HepG2 (cell line): ENCODE data around the gene POLN. TPM values are rescaled to one million over a fixed set of nuclear protein-coding genes. Genes with fewer than 3 reads are reported as not detected.

Experiments
- AHR ChIP-seq: IDR thresholded peaks from 2 replicates; pipeline ENCODE4 v1.6.1; 2018; ENCODE audit warnings: missing genetic modification reagents, missing compliant biosample characterization
- ARHGAP35 ChIP-seq: sonication (generic); formaldehyde crosslinking; IDR thresholded peaks from 2 replicates; pipeline ENCODE4 v1.9.0; 2022; ENCODE audit warnings: mild to moderate bottlenecking, inconsistent platforms, moderate library complexity, missing genetic modification reagents, borderline replicate concordance
- ARID2 ChIP-seq: sonication (generic); formaldehyde crosslinking; IDR thresholded peaks from 2 replicates; pipeline ENCODE4 v1.8.1; 2022; ENCODE audit warnings: mild to moderate bottlenecking, missing genetic modification reagents, borderline replicate concordance
- BRD4 ChIP-seq: sonication (generic); formaldehyde crosslinking; IDR thresholded peaks from 2 replicates; pipeline ENCODE4 v1.4.0; 2020; ENCODE audit warnings: missing genetic modification reagents
- CBFB ChIP-seq: sonication (generic); formaldehyde crosslinking; IDR thresholded peaks from 2 replicates; pipeline ENCODE4 v1.4.0; 2020; ENCODE audit warnings: missing genetic modification reagents
- ESRRA ChIP-seq: sonication (generic); formaldehyde crosslinking; IDR thresholded peaks from 2 replicates; pipeline ENCODE4 v1.5.1; 2020; ENCODE audit warnings: mild to moderate bottlenecking, low read depth, missing genetic modification reagents
- GLI4 ChIP-seq: sonication (generic); formaldehyde crosslinking; IDR thresholded peaks from 2 replicates; pipeline ENCODE4 v1.5.1; 2020; ENCODE audit warnings: missing genetic modification reagents, mild to moderate bottlenecking, moderate library complexity, borderline replicate concordance
- HNF4G ChIP-seq, 2 experiments: sonication (generic) in 1 of 2; formaldehyde crosslinking in 1 of 2; IDR thresholded peaks; 2 replicates each; pipeline versions ENCODE4 v1.4.0 to v1.6.1; 2011 to 2020; ENCODE audit warnings: borderline replicate concordance in 2 of 2, low read depth in 2 of 2, mild to moderate bottlenecking in 2 of 2, low read length in 1 of 2, missing genetic modification reagents in 1 of 2, moderate library complexity in 1 of 2
- HNRNPH1 ChIP-seq: fragments of 200-400 bp; formaldehyde crosslinking; optimal IDR thresholded peaks from 2 replicates; pipeline ENCODE3; 2017; ENCODE audit warnings: mild to moderate bottlenecking, low read depth, low read length
- JARID2 ChIP-seq: sonication (generic); formaldehyde crosslinking; IDR thresholded peaks from 2 replicates; pipeline ENCODE4 v1.8.1; 2023; ENCODE audit warnings: missing genetic modification reagents, inconsistent platforms; ENCODE audit not compliant: insufficient replicate concordance
- MED13 ChIP-seq: sonication (generic); formaldehyde crosslinking; IDR thresholded peaks from 2 replicates; pipeline ENCODE4 v1.5.0; 2020; ENCODE audit warnings: missing genetic modification reagents
- MEIS1 ChIP-seq: sonication (generic); formaldehyde crosslinking; IDR thresholded peaks from 2 replicates; pipeline ENCODE4 v1.9.0; 2021; ENCODE audit warnings: mild to moderate bottlenecking, missing genetic modification reagents, moderate library complexity, borderline replicate concordance
- NFKB2 ChIP-seq: sonication (generic); formaldehyde crosslinking; IDR thresholded peaks from 2 replicates; pipeline ENCODE4 v1.4.0; 2020; ENCODE audit warnings: missing genetic modification reagents, borderline replicate concordance
- NFKBIZ ChIP-seq: IDR thresholded peaks from 2 replicates; pipeline ENCODE4 v1.6.1; 2018; ENCODE audit warnings: missing genetic modification reagents, missing compliant biosample characterization
- NR2F6 ChIP-seq, 2 experiments: IDR thresholded peaks; 2 replicates each; pipeline ENCODE4 v1.6.1; 2016; ENCODE audit warnings: antibody characterized with exemption in 1 of 2, mild to moderate bottlenecking in 1 of 2
- NRL ChIP-seq: sonication (generic); formaldehyde crosslinking; IDR thresholded peaks from 2 replicates; pipeline ENCODE4 v1.5.0; 2020; ENCODE audit warnings: missing genetic modification reagents, mild to moderate bottlenecking, moderate library complexity, borderline replicate concordance
- RBAK ChIP-seq: sonication (generic); formaldehyde crosslinking; IDR thresholded peaks from 2 replicates; pipeline ENCODE4 v1.5.1; 2020; ENCODE audit warnings: mild to moderate bottlenecking, missing genetic modification reagents
- SRSF1 ChIP-seq: fragments of 200-400 bp; formaldehyde crosslinking; optimal IDR thresholded peaks from 2 replicates; pipeline ENCODE3; 2017; ENCODE audit warnings: mild to moderate bottlenecking, low read depth, low read length, moderate library complexity
- SUZ12 ChIP-seq: fragments of 150-350 bp; IDR thresholded peaks from 2 replicates; pipeline ENCODE4 v1.6.1; 2014; ENCODE audit warnings: low read depth, low read length
- ZNF205 ChIP-seq: IDR thresholded peaks from 2 replicates; pipeline ENCODE4 v1.6.1; 2018; ENCODE audit warnings: missing biosample characterization, missing genetic modification reagents
- ZNF3 ChIP-seq: IDR thresholded peaks from 2 replicates; pipeline ENCODE4 v1.7.0; 2017; ENCODE audit warnings: inconsistent platforms
- ZNF326 ChIP-seq: sonication (generic); formaldehyde crosslinking; IDR thresholded peaks from 2 replicates; pipeline ENCODE4 v1.4.0; 2020; ENCODE audit warnings: missing genetic modification reagents, borderline replicate concordance
- ZNF839 ChIP-seq: sonication (generic); formaldehyde crosslinking; IDR thresholded peaks from 2 replicates; pipeline ENCODE4 v1.4.0; 2020; ENCODE audit warnings: missing genetic modification reagents, mild to moderate bottlenecking, borderline replicate concordance
- polyA plus RNA-seq, 8 experiments: library from polyadenylated mRNA; depleted of rRNA in 3 of 8; stranded (reverse) in 7 of 8; unstranded in 1 of 8; fragments of >200 nt; fragmentation: Illumina TruSeq in 4 of 8; extraction: Trizol in 4 of 8; gene quantifications; 2 replicates each; pipeline versions ENCODE4 v1.2.1 to v1.2.3, GENCODE V29; 2011 to 2016; ENCODE audit warnings: low read depth in 4 of 8, missing spikeins in 1 of 8, mixed read lengths in 1 of 8; ENCODE audit not compliant: insufficient read depth in 1 of 8
- total RNA-seq, 5 experiments: library from RNA; depleted of rRNA; stranded (reverse); fragments of >200 nt; fragmentation: Illumina TruSeq; extraction: Trizol; gene quantifications; 2 replicates each; pipeline ENCODE4 v1.2.3, GENCODE V29; 2016; ENCODE audit warnings: low read depth in 1 of 5
- TF ChIP-seq, protein P1 (sequence below): sonication (generic); formaldehyde crosslinking; IDR thresholded peaks from 2 replicates; pipeline ENCODE4 v1.8.0; 2022; ENCODE audit warnings: low read depth, missing genetic modification reagents
- TF ChIP-seq, protein P2 (sequence below): sonication (generic); formaldehyde crosslinking; IDR thresholded peaks from 2 replicates; pipeline ENCODE4 v1.5.1; 2020; ENCODE audit warnings: missing genetic modification reagents, mild to moderate bottlenecking, borderline replicate concordance
- TF ChIP-seq, protein P3 (sequence below): sonication (generic); formaldehyde crosslinking; IDR thresholded peaks from 2 replicates; pipeline ENCODE4 v1.4.0; 2020; ENCODE audit warnings: mild to moderate bottlenecking, missing genetic modification reagents

POLN gene
- total and polyA plus RNA-seq, 2 of the 13 experiments (the other 11 are each of a cell fraction or from before 2014, with no cell fraction given) = 0.93 to 1.5 TPM

DNA sequence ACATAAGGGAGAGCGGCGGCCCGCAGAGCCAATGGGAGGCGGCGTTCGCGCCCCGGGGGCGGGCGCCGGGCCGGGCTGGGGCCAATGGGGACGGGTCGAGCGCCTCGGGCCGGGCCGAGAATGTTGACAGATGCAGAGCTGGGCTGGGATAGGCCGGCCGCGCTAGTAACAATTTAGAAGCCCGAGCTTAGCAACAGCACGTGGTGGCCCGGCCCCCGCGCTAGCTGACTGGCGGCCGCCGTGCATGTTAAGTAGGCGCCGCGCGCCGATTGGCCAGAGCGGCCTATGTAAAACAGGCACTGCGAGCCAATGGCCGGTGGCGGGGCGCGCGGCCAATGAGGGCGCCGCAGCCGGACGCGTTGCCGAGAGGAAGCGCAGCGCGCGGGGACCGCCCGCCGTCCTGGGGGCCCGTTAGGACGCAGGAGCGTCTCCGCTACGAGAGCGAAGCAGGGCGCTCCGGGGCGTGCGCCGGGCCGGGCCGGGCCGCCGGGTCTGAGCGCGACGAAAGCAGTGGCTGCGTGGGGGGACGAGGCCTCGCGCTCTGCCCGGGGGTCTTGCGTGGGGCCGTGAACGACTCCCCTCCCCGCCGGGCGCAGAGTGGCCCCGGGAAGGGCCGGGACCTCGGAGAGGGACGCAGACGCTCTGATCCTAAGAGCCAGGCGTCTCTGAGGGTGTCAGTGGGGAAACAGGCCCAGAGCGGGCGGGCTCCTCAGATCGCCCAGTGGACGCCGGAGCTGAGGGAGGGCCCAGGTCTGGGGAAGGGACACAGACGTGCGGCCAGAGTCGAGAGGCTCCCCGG is 20.4 kb upstream of the POLN start (continued):
- TF ChIP-seq JARID2 (CRISPR knock-in tag) (no peak), GLI4 (CRISPR knock-in tag) (peak; percentile 65; the same call in 1 of the 2 replicates), MEIS1 (peak; percentile 84), CBFB (CRISPR knock-in tag) (peak; percentile 48; the same call in 1 of the 2 replicates), ZNF3 (no peak), SUZ12 (no peak), AHR (CRISPR knock-in tag) (no peak), RBAK (no peak), HNF4G (IDR thresholded peaks at IDR 0.05; ENCODE audit: borderline replicate concordance, low read depth, low read length) (no peak), HNF4G (CRISPR knock-in tag; IDR thresholded peaks at IDR 0.05; ENCODE audit: borderline replicate concordance, low read depth) (no peak), SRSF1 (no peak), ESRRA (CRISPR knock-in tag) (no peak), ZNF839 (CRISPR knock-in tag) (no peak; the same call in 1 of the 2 replicates), ZNF205 (CRISPR knock-in tag) (0 out of 2 replicates have a peak, but pooled peaks have one; percentile 45), ARHGAP35 (CRISPR knock-in tag) (no peak; the same call in 1 of the 2 replicates), ZNF326 (CRISPR knock-in tag) (no peak), MED13 (CRISPR knock-in tag) (no peak; the same call in 1 of the 2 replicates), ARID2 (CRISPR knock-in tag) (peak; percentile 47; the same call in 1 of the 2 replicates), NRL (CRISPR knock-in tag) (no peak), NFKB2 (CRISPR knock-in tag) (peak; percentile 57; the same call in 1 of the 2 replicates), HNRNPH1 (no peak), BRD4 (CRISPR knock-in tag) (0 out of 2 replicates have a peak, but pooled peaks have one; percentile 25), NFKBIZ (CRISPR knock-in tag) (no peak), NR2F6 (IDR thresholded peaks at IDR 0.05) (no peak), NR2F6 (CRISPR knock-in tag; IDR thresholded peaks at IDR 0.05) (no peak)
- TF ChIP-seq, protein P1, sequence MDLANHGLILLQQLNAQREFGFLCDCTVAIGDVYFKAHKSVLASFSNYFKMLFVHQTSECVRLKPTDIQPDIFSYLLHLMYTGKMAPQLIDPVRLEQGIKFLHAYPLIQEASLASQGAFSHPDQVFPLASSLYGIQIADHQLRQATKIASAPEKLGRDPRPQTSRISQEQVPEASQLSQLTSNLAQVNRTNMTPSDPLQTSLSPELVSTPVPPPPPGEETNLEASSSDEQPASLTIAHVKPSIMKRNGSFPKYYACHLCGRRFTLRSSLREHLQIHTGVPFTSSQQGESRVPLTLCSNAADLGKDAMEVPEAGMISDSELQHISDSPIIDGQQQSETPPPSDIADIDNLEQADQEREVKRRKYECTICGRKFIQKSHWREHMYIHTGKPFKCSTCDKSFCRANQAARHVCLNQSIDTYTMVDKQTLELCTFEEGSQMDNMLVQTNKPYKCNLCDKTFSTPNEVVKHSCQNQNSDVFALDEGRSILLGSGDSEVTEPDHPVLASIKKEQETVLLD (CRISPR knock-in tag) = no peak
- TF ChIP-seq, protein P2, sequence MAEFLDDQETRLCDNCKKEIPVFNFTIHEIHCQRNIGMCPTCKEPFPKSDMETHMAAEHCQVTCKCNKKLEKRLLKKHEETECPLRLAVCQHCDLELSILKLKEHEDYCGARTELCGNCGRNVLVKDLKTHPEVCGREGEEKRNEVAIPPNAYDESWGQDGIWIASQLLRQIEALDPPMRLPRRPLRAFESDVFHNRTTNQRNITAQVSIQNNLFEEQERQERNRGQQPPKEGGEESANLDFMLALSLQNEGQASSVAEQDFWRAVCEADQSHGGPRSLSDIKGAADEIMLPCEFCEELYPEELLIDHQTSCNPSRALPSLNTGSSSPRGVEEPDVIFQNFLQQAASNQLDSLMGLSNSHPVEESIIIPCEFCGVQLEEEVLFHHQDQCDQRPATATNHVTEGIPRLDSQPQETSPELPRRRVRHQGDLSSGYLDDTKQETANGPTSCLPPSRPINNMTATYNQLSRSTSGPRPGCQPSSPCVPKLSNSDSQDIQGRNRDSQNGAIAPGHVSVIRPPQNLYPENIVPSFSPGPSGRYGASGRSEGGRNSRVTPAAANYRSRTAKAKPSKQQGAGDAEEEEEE (CRISPR knock-in tag) = no peak
- TF ChIP-seq, protein P3, sequence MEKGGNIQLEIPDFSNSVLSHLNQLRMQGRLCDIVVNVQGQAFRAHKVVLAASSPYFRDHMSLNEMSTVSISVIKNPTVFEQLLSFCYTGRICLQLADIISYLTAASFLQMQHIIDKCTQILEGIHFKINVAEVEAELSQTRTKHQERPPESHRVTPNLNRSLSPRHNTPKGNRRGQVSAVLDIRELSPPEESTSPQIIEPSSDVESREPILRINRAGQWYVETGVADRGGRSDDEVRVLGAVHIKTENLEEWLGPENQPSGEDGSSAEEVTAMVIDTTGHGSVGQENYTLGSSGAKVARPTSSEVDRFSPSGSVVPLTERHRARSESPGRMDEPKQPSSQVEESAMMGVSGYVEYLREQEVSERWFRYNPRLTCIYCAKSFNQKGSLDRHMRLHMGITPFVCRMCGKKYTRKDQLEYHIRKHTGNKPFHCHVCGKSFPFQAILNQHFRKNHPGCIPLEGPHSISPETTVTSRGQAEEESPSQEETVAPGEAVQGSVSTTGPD (CRISPR knock-in tag) = no peak
